ENCODE data around the gene TMEM89. TPM values are rescaled to one million over a fixed set of nuclear protein-coding genes. Genes with fewer than 3 reads are reported as not detected.

Gene TMEM89
- total RNA-seq, 6 experiments from 2014 or later: not detected

DNA sequence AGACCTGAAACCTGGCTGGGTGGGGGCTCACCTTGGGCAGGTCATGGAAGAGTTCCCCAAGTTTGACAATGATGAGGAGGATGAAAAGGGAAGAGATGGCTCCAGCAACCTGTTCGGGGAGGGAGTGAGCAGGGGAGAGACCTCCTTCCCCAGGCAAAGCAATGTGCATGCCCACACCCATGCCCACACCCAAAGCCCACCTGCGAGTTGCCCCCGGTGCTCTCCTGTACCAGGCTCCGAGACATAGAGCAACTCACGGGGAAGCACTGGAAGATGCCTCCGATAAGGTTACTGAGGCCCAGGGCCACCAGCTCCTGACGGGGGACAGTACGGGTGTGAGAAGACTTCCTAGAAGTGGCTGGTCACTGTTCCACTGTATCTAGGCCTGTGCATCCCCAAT lies 8.8 kb upstream of the TMEM89 start:
- ATAC-seq: no peak
- Histone ChIP-seq H3K9me3 (no peaks in the 10 kb centered on the region), H3K36me3 (peaks cover 0 to 7% (median 0%) of the 10 kb centered on the region in 4 donors), H3K4me3 (no peak overlapping the region), H3K4me1 (peaks cover 0 to 11% (median 0%) of the 10 kb centered on the region in 4 donors), H3K27me3 (no peaks in the 10 kb centered on the region), H3K27ac (no peak overlapping the region)
- no peak for DNase-seq
- intact Hi-C loops (cut with DNase I): no loop called here
- no CpG with 5 or more reads among the region's 8 CpGs for WGBS (ENCODE audit: insufficient coverage, low coverage, low lambda C conversion rate, missing lambda C conversion rate)
- TF ChIP-seq, protein P1, sequence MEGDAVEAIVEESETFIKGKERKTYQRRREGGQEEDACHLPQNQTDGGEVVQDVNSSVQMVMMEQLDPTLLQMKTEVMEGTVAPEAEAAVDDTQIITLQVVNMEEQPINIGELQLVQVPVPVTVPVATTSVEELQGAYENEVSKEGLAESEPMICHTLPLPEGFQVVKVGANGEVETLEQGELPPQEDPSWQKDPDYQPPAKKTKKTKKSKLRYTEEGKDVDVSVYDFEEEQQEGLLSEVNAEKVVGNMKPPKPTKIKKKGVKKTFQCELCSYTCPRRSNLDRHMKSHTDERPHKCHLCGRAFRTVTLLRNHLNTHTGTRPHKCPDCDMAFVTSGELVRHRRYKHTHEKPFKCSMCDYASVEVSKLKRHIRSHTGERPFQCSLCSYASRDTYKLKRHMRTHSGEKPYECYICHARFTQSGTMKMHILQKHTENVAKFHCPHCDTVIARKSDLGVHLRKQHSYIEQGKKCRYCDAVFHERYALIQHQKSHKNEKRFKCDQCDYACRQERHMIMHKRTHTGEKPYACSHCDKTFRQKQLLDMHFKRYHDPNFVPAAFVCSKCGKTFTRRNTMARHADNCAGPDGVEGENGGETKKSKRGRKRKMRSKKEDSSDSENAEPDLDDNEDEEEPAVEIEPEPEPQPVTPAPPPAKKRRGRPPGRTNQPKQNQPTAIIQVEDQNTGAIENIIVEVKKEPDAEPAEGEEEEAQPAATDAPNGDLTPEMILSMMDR (IDR thresholded peaks at IDR 0.05): no peak
- TF ChIP-seq POLR2A (IDR thresholded peaks at IDR 0.05): no peak

DNA sequence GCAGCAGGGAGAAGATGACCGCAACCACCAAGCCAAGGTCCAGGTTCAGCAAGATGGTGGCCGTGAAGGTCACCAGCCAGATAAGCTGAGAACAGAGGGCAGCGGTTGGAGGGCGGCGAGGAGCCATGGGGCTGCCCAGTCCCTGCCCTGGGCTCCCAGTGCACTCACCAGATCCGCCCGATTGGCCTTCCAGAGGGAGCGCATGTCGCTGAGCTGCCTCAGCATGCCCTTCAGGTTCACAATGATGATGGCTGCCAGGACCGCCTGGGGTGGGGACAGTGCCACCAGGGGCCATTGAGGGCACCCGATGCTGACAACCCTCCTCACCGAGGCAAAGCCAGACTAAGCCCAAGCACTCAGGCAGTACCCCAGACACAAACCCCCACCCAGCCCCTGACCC lies 8.3 kb upstream of the TMEM89 start:
- intact Hi-C loops (cut with DNase I): no loop called here
- DNase-seq: no peak
- Histone ChIP-seq H3K27ac (no peak overlapping the region), H3K4me3 (no peak overlapping the region), H3K9me3 (no peaks in the 10 kb centered on the region), H3K4me1 (peaks cover 0 to 9% (median 0%) of the 10 kb centered on the region in 4 donors), H3K27me3 (no peaks in the 10 kb centered on the region), H3K36me3 (peaks cover 0 to 7% (median 0%) of the 10 kb centered on the region in 4 donors)
- no peak for TF ChIP-seq POLR2A (IDR thresholded peaks at IDR 0.05)
- TF ChIP-seq, protein P1 (IDR thresholded peaks at IDR 0.05): no peak
- ATAC-seq: no peak
- WGBS (ENCODE audit: insufficient coverage, low coverage, low lambda C conversion rate, missing lambda C conversion rate): 100% methylated on average over 3 of the region's 12 CpGs

DNA sequence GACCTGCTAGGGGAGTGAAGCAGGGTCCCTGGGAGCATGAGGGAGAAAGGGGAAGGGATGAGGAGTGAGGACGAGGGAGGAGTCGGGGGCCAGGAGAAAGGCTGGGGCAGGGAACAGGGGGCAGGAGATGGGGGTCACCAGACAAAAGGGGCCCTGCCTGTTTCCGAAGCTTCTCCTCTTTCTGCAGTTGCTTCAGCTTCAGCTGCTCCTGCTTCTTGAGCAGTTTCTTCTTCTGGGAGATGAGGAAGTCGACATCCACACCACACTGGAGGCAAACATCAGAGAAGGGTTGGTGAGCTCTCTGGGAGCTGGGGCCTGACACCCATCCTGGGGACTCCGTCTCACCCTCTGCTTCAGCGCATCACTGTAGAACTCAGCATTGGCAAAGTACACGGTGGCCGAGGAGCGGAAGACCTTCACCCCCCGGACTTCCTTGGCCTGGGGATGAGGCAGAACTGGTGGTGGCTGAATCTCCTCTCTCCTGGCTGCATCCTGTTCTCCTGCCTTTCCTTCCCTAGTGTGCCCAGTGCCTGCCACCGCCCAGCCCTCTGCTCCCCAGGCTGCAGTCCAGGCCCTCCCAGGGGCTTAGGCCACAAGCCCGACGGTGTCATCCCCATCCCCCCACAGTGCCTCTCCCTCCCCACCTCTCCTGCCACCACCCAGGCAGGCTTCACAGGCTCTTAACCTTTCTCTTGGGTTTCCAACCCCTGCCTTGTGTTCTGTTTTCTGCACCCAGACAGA lies 6.9 kb upstream of the TMEM89 start:
- intact Hi-C loops (cut with DNase I): no loop called here
- Histone ChIP-seq H3K4me1 (no peaks in the 10 kb centered on the region), H3K9me3 (no peaks in the 10 kb centered on the region), H3K36me3 (peaks cover 0 to 7% (median 0%) of the 10 kb centered on the region in 4 donors), H3K27ac (no peak overlapping the region), H3K27me3 (no peaks in the 10 kb centered on the region), H3K4me3 (no peak overlapping the region)
- DNase-seq: no peak
- WGBS (ENCODE audit: insufficient coverage, low coverage, low lambda C conversion rate, missing lambda C conversion rate): 91% methylated on average over 11 of the region's 13 CpGs
- ATAC-seq: no peak
- TF ChIP-seq, protein P1 (IDR thresholded peaks at IDR 0.05): no peak
- no peak for TF ChIP-seq POLR2A (IDR thresholded peaks at IDR 0.05)

DNA sequence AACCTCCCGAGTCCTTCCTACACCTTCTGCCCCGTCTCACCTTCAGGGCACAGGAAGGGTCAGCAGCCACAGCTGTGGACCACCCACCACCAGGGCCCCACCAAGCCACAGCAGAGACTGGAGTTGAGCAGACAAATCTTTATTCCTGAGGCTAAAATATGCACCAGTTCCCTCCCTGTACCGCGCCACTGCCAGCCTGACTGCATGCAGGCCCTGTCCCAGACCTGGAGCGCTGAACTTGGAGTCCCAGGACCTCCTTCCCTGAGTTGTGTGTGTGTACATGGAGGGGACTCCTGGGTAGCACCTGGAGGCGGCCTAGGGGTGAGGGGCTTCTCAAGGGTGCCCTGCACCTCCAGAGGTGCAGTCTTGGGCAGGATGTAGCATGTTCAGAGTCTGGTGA lies 4.0 kb upstream of the TMEM89 start:
- TF ChIP-seq POLR2A (IDR thresholded peaks at IDR 0.05): no peak
- TF ChIP-seq, protein P1 (IDR thresholded peaks at IDR 0.05): no peak
- H3K27ac ChIP-seq: no peak overlapping the region
- H3K4me3 ChIP-seq: no peak overlapping the region
- WGBS (ENCODE audit: insufficient coverage, low coverage, low lambda C conversion rate, missing lambda C conversion rate): 100% methylated on average over 5 of the region's 6 CpGs
- ATAC-seq (no peak), DNase-seq (no peak)
- intact Hi-C loops (cut with DNase I): no loop called here
- H3K27me3 ChIP-seq: no peaks in the 10 kb centered on the region
- peaks cover 0 to 7% (median 0%) of the 10 kb centered on the region in 4 donors for H3K36me3 ChIP-seq
- no peaks in the 10 kb centered on the region for H3K9me3 ChIP-seq
- H3K4me1 ChIP-seq: no peaks in the 10 kb centered on the region
